CD4-positive, alpha-beta T cell (primary cell): ENCODE data around the gene ACKR2. TPM values are rescaled to one million over a fixed set of nuclear protein-coding genes. Genes with fewer than 3 reads are reported as not detected.

Experiments used
- ATAC-seq: fragments of 200-7000 bp; cut with Tn5 transposase; one replicate; pipeline ENCODE4 v1.10.0; 2022; ENCODE audit warnings: mild to moderate bottlenecking; ENCODE audit not compliant: poor library complexity
- CTCF ChIA-PET: fragments of 350-600 bp; sonication (Branson Sonifier 250); formaldehyde crosslinking; loops from one replicate; lab custom pipeline; 2021; ENCODE audit warnings: antibody characterized with exemption, inconsistent platforms; lab: Charles Lee
- POLR2A ChIA-PET: fragments of 350-600 bp; sonication (Branson Sonifier 250); formaldehyde crosslinking; loops from one replicate; lab custom pipeline; 2021; ENCODE audit warnings: antibody characterized with exemption, inconsistent platforms; lab: Charles Lee
- DNase-seq, 14 experiments: peaks; one replicate each; pipeline ENCODE4 v3.0.0-alpha.2; 2013 to 2020; ENCODE audit warnings: mixed read lengths in 2 of 14
- H3K27ac ChIP-seq, 2 donors: one replicate each; pipeline versions ENCODE4 v1.5.1 to v1.7.0; 2013; ENCODE audit warnings: low read length in 2 of 2, low read depth in 1 of 2, mild to moderate bottlenecking in 1 of 2
- H3K27me3 ChIP-seq, 2 experiments: 1 replicate in 1 of 2; 2 replicates in 1 of 2; pipeline versions ENCODE4 v1.6.1 to v1.7.0; 2013; ENCODE audit warnings: low read length in 2 of 2, control low read depth in 1 of 2, mild to moderate bottlenecking in 1 of 2, moderate library complexity in 1 of 2; ENCODE audit not compliant: insufficient read depth in 2 of 2, control insufficient read depth in 1 of 2
- H3K36me3 ChIP-seq: one replicate; pipeline ENCODE4 v1.6.1; 2013; ENCODE audit warnings: low read length, control low read depth; ENCODE audit not compliant: insufficient read depth
- H3K4me1 ChIP-seq: one replicate; pipeline ENCODE4 v1.6.1; 2013; ENCODE audit warnings: low read length, control low read depth; ENCODE audit not compliant: insufficient read depth
- H3K4me3 ChIP-seq: one replicate; pipeline ENCODE4 v1.5.1; 2013; ENCODE audit warnings: mild to moderate bottlenecking, low read length, moderate library complexity
- H3K9me3 ChIP-seq, 2 experiments: 1 replicate in 1 of 2; 2 replicates in 1 of 2; pipeline versions ENCODE4 v1.6.1 to v1.7.0; 2013; ENCODE audit warnings: low read length in 2 of 2, mild to moderate bottlenecking in 2 of 2, control low read depth in 1 of 2, moderate library complexity in 1 of 2; ENCODE audit not compliant: control insufficient read depth in 1 of 2, insufficient read depth in 1 of 2
- H3K27ac Mint-ChIP-seq: one replicate; pipeline ENCODE4 v1.8.0; 2020; ENCODE audit warnings: mixed read lengths
- H3K27me3 Mint-ChIP-seq: one replicate; pipeline ENCODE4 v1.8.0; 2021; ENCODE audit warnings: mixed read lengths
- H3K36me3 Mint-ChIP-seq: one replicate; pipeline ENCODE4 v1.8.0; 2021; ENCODE audit warnings: low read depth, mixed read lengths
- H3K4me1 Mint-ChIP-seq: one replicate; pipeline ENCODE4 v1.8.0; 2021; ENCODE audit warnings: low read depth, mixed read lengths
- H3K4me3 Mint-ChIP-seq: one replicate; pipeline ENCODE4 v1.8.0; 2020; ENCODE audit warnings: mild to moderate bottlenecking, mixed read lengths
- H3K9me3 Mint-ChIP-seq: one replicate; pipeline ENCODE4 v1.8.0; 2020; ENCODE audit warnings: mixed read lengths
- CTCF ChIP-seq: fragments of 200-600 bp; IDR thresholded peaks from one replicate; pipeline ENCODE4 v1.8.0; 2022; ENCODE audit warnings: antibody characterized with exemption, mild to moderate bottlenecking
- intact Hi-C, 2 experiments: fragments of 100-400 bp; cut with DNase I in 1 of 2; cut with micrococcal nuclease in 1 of 2; formaldehyde crosslinking; loops; one replicate each; pipeline versions ENCODE4 v1.15.1 to v1.9.0; 2023 to 2025; cut with DNase I, micrococcal nuclease
- total RNA-seq, 174 experiments: library from RNA in 2 of 174; stranded (reverse) in 2 of 174; gene quantifications; one replicate each; pipeline ENCODE4 v1.2.3 and lab custom pipeline; 2021 to 2026

Gene ACKR2
- total RNA-seq, 2 experiments from 2014 or later = 0.42 TPM; not detected in 1

GRCh38 chr3:42786212-42786611 lies 23.0 kb upstream of the ACKR2 start:
- Mint-ChIP-seq H3K27ac (no peak overlapping the region), H3K27me3 (no peaks in the 10 kb centered on the region), H3K4me3 (no peak overlapping the region), H3K9me3 (no peaks in the 10 kb centered on the region), H3K4me1 (peaks cover 10% of the 10 kb centered on the region), H3K36me3 (peaks cover 53% of the 10 kb centered on the region)
- no peak for ATAC-seq
- no peaks in the 10 kb centered on the region for H3K9me3 ChIP-seq
- H3K27ac ChIP-seq = no peak overlapping the region
- H3K4me1 ChIP-seq = no peaks in the 10 kb centered on the region
- TF ChIP-seq CTCF = no peak
- ChIA-PET CTCF (interaction anchor here (0.8 to 1.2 kb wide), 2 partner anchors 53 to 95 kb away, joined by 3 to 4 read pairs; no protein-coding TSS in a partner anchor), POLR2A (no interaction called here)
- no peak overlapping the region for H3K4me3 ChIP-seq
- no peak for DNase-seq
- H3K36me3 ChIP-seq = peaks cover 25% of the 10 kb centered on the region
- H3K27me3 ChIP-seq = no peaks in the 10 kb centered on the region
- intact Hi-C loops = no loop called here

GRCh38 chr3:42786631-42787030 lies 22.6 kb upstream of the ACKR2 start:
- ATAC-seq = no peak
- Mint-ChIP-seq H3K4me3 (no peak overlapping the region), H3K9me3 (no peaks in the 10 kb centered on the region), H3K27ac (no peak overlapping the region), H3K27me3 (no peaks in the 10 kb centered on the region), H3K36me3 (peaks cover 58% of the 10 kb centered on the region), H3K4me1 (peaks cover 10% of the 10 kb centered on the region)
- DNase-seq = no peak
- TF ChIP-seq CTCF = no peak
- H3K27ac ChIP-seq = no peak overlapping the region
- H3K4me3 ChIP-seq = no peak overlapping the region
- H3K27me3 ChIP-seq = no peaks in the 10 kb centered on the region
- ChIA-PET POLR2A (no interaction called here), CTCF (interaction anchor here (0.8 kb wide), 1 partner anchor 53 kb away, joined by 3 read pairs; no protein-coding TSS in a partner anchor)
- H3K36me3 ChIP-seq = peaks cover 25% of the 10 kb centered on the region
- H3K4me1 ChIP-seq = no peaks in the 10 kb centered on the region
- intact Hi-C loops = no loop called here
- H3K9me3 ChIP-seq = no peaks in the 10 kb centered on the region

GRCh38 chr3:42790714-42791229 lies 18.5 kb upstream of the ACKR2 start:
- H3K9me3 Mint-ChIP-seq = no peaks in the 10 kb centered on the region
- ATAC-seq (no peak), DNase-seq (no peak)
- no peaks in the 10 kb centered on the region for H3K9me3 ChIP-seq
- H3K4me3 Mint-ChIP-seq = no peak overlapping the region
- POLR2A ChIA-PET = no interaction called here
- H3K27ac ChIP-seq = no peak overlapping the region
- H3K36me3 ChIP-seq = peaks cover 18% of the 10 kb centered on the region
- CTCF ChIA-PET = interaction anchor here (1.3 kb wide), 1 partner anchor 90 kb away, joined by 3 read pairs; no protein-coding TSS in a partner anchor
- H3K27me3 ChIP-seq = no peaks in the 10 kb centered on the region
- H3K4me1 Mint-ChIP-seq = peaks cover 16% of the 10 kb centered on the region
- no peaks in the 10 kb centered on the region for H3K4me1 ChIP-seq
- H3K4me3 ChIP-seq = no peak overlapping the region
- intact Hi-C loops = no loop called here
- TF ChIP-seq CTCF = no peak
- H3K27me3 Mint-ChIP-seq = no peaks in the 10 kb centered on the region
- H3K27ac Mint-ChIP-seq = no peak overlapping the region
- peaks cover 49% of the 10 kb centered on the region for H3K36me3 Mint-ChIP-seq
